ENCODE measurements around the gene XAF1.
"Not testable (repeated sequence)": the region's sequence is repeated elsewhere in the genome, so short reads cannot be mapped to it uniquely, and the experiment has no call there.

Gene XAF1

DNA sequence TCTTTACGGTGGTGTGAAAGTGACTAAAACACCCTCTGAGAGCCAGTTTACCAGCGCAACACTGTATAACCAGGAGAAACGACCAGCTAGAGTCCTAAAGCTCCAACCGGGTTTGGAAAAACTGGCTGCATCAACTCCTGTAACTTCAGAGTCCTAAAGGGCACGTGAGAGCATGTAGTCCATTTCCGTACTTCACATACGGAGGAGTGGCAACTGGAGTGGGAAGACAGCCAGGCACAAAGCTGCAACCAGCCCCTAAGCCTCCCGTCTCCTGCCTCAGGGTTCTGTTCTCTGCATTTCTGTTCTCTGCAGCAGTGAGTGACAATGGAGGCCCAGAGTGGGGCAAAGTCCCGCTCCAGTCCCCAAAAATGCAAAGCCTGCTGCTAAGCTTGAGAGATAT lies 56.4 kb downstream of the XAF1 start:
- no peak for DNase-seq

DNA sequence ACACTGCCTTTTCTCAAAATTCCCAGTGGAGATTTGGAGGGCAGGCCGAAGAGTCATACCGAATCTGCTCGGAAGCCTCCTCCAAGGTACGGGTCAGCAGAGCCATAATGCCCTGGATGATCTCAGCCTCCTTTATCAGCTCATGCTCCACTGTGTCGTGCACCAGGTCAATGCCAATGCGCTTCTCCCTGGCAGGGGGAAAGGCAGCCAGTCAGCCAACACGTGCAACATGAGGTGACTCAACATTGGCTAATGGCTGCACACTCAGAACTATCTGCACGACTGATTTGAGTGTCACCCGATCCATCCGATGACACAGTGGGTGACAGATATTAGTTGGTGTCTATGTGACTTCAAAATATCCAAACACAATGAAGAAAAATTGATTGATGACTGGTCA lies 59.9 kb downstream of the XAF1 start:
- DNase-seq = no peak

DNA sequence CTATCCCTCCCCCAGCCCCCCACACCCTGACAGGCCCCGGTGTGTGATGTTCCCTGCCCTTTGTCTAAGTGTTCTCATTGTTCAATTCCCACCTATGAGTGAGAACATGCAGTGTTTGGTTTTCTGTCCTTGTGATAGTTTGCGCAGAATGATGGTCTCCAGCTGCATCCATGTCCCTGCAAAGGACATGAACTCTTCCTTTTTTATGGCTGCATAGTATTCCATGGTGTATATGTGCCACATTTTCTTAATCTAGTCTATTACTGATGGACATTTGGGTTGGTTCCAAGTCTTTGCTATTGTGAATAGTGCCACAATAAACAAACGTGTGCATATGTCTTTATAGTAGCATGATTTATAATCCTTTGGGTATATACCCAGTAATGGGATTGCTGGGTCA lies 60.5 kb downstream of the XAF1 start:
- not testable (repeated sequence) for DNase-seq

DNA sequence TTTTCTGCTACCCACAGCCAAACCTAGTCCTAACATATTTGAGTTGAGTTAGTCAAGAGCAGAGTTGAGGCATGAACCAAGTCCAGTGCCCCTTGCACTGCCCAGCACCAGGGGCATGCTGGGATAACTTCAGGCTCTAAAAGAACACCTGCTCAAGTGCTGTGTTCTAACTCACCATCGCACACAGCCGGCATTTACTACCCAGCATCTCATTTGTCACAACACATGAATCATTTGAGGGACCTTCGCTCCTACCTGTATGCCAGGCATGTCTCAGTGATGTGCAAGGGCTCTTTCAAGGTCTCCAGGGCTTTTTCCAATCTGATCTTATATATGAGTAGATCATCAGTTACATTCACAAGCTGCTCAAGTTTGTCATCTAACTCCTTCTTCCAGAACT lies 63.1 kb downstream of the XAF1 start:
- no peak for DNase-seq

DNA sequence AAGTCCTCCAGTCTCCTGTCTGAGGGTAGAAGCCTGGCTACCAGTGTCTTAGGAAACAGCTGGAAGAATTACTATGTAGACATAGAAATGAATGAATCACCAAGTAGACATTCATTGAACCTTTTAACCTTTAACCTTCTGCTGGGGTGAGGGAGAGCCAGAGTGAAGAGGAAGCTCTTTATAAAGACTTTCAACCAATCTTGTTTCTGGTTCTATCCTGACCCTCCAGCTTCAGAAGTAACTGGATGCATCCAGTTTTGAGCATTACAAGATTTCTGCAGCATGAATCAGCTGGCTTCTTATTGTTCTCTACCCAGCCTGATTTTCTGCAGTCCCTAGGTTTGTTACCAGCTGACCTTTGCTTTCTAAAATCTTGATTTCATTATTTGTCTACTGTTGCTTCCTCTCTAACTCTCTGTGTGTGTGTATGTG lies 67.2 kb downstream of the XAF1 start:
- DNase-seq = no peak
